ENCODE results near the gene MMP24. TPM values are rescaled to one million over a fixed set of nuclear protein-coding genes. Genes with fewer than 3 reads are reported as not detected.
"Not testable (repeated sequence)": the region's sequence is repeated elsewhere in the genome, so short reads cannot be mapped to it uniquely, and the experiment has no call there.

Gene MMP24
- total RNA-seq, 1 donor from 2014 or later, result 13.0 TPM

GRCh38 chr20:35187584-35188190, 38.8 kb upstream of the MMP24 start:
- no peaks in the 10 kb centered on the region for H3K9me3 ChIP-seq
- no peaks in the 10 kb centered on the region for H3K36me3 ChIP-seq
- H3K4me3 ChIP-seq, result no peak overlapping the region
- H3K27me3 ChIP-seq, result no peaks in the 10 kb centered on the region
- no peak for DNase-seq
- no peak for ATAC-seq
- TF ChIP-seq CTCF (IDR thresholded peaks at IDR 0.05), result no peak
- intact Hi-C loops (cut with DNase I), result no loop called here
- H3K27ac ChIP-seq, result no peak overlapping the region
- H3K4me1 ChIP-seq, result peaks cover 11% of the 10 kb centered on the region

- intact Hi-C loops (cut with DNase I), result not testable (repeated sequence)
Measured at GRCh38 chr20:35189223-35189622, 37.3 kb upstream of the MMP24 start.

GRCh38 chr20:35190556-35190955, 35.9 kb upstream of the MMP24 start:
- Histone ChIP-seq H3K9me3 (no peaks in the 10 kb centered on the region), H3K27ac (no peak overlapping the region), H3K27me3 (no peaks in the 10 kb centered on the region), H3K4me1 (peaks cover 11% of the 10 kb centered on the region), H3K36me3 (no peaks in the 10 kb centered on the region), H3K4me3 (no peak overlapping the region)
- DNase-seq (no peak), ATAC-seq (no peak)
- intact Hi-C loops (cut with DNase I), result no loop called here
- TF ChIP-seq CTCF (IDR thresholded peaks at IDR 0.05), result no peak

More at GRCh38 chr20:35189223-35189622, 37.3 kb upstream of the MMP24 start:
- ATAC-seq, H3K27ac ChIP-seq, H3K27me3 ChIP-seq, H3K9me3 ChIP-seq, H3K36me3 ChIP-seq, H3K4me3 ChIP-seq, DNase-seq: not testable (repeated sequence)
- H3K4me1 ChIP-seq, result peaks cover 11% of the 10 kb centered on the region

GRCh38 chr20:35191419-35192117, 34.9 kb upstream of the MMP24 start:
- Histone ChIP-seq H3K27ac (no peak overlapping the region), H3K4me1 (peaks cover 11% of the 10 kb centered on the region), H3K4me3 (no peak overlapping the region), H3K36me3 (no peaks in the 10 kb centered on the region), H3K27me3 (no peaks in the 10 kb centered on the region), H3K9me3 (no peaks in the 10 kb centered on the region)
- no peak for ATAC-seq
- DNase-seq, result no peak
- no peak for TF ChIP-seq CTCF (IDR thresholded peaks at IDR 0.05)
- intact Hi-C loops (cut with DNase I), result no loop called here

- Histone ChIP-seq H3K27me3 (no peaks in the 10 kb centered on the region), H3K9me3 (no peaks in the 10 kb centered on the region), H3K4me3 (no peak overlapping the region), H3K4me1 (peaks cover 11% of the 10 kb centered on the region), H3K36me3 (no peaks in the 10 kb centered on the region), H3K27ac (no peak overlapping the region)
- intact Hi-C loops (cut with DNase I), result no loop called here
- ATAC-seq, result no peak
- no peak for TF ChIP-seq CTCF (IDR thresholded peaks at IDR 0.05)
- DNase-seq, result no peak
Measured at GRCh38 chr20:35192118-35192872, 34.2 kb upstream of the MMP24 start.

GRCh38 chr20:35193031-35193791, 33.3 kb upstream of the MMP24 start:
- DNase-seq; H3K4me3 ChIP-seq; intact Hi-C loops (cut with DNase I); H3K27ac ChIP-seq; H3K9me3 ChIP-seq; H3K4me1 ChIP-seq; ATAC-seq; H3K27me3 ChIP-seq; H3K36me3 ChIP-seq: not testable (repeated sequence)

Measured in upper lobe of right lung (tissue), 1 donor.